Measurements from ENCODE around the gene TSPAN14.

Gene TSPAN14

DNA sequence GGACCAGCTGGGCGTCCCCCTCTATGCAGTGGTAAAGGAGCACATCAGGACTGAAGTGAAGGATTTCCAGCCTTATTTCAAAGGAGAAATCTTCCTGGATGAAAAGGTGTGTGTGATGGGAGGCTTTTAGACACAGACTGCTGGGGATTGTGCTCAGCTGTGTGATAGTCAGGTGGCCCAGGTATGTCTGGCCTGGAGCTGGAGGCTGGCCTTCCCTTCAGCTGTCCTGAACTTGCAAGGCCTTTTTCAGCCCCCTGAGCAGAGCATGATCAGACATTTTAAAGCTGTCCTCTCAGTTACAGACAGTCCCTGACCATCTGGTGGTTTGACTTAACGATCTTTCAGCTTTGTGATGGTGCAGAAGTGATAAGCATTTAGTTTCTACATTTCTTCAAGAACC, 28.2 kb upstream of the TSPAN14 start:
- DNase-seq, result no peak

DNA sequence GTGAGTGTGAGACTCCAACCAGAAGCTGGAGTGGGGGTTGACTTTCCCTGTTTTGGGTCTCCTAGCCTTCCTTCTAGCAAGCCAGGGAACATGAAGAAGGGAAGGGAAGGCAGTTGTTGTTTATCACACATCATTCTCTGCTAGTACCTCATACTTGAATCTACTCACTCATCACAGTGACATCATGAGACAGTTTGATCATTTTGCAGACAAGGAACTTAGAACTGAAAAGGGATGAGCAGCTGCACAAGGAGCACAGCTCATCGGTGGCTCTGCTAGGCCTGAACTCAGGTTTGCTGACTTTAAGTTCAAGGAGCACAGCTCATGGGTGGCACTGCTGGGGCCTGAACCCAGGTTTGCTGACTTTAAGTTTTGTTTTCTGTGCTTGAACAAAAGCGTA, 26.6 kb upstream of the TSPAN14 start:
- no peak for DNase-seq

DNA sequence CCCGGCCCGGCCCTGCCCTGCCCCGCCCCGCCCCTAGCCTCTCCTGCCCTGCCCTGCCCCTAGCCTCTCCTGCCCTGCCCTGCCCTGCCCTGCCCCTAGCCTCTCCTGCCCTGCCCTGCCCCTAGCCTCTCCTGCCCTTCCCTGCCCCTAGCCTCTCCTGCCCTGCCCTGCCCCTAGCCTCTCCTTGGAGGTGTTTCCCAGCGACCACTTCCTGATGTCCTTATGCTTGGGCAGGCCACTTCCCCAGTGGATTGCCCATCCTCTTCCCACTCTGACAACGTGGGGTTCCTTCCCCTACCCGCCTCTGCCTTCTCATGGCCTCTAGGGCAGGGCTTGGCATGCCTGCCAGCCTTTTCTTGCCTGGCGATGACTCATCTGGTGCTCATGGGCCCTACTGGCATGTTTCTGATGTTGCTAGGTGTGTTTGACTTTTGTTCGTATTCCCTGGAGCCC, 24.6 kb upstream of the TSPAN14 start:
- no peak for DNase-seq

DNA sequence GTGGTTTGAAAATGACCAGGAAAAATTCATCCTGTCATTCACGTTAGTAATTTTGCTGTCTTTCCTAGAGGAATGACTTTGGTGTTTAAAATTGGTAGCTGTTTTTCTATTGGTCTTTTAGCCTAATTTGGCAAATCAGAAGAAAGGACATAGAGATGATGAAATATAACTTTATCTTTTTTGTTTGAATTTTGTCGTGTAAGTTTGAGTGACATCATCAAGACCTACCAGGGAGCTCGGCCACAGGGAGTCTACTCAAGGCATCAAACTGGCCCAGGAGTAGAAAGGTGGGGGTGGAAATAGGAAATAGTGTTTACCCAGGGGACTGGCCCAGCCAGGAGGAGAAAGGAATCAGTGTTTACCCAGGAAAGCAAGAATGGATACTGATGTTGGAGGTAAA, 21.0 kb upstream of the TSPAN14 start:
- no peak for DNase-seq

DNA sequence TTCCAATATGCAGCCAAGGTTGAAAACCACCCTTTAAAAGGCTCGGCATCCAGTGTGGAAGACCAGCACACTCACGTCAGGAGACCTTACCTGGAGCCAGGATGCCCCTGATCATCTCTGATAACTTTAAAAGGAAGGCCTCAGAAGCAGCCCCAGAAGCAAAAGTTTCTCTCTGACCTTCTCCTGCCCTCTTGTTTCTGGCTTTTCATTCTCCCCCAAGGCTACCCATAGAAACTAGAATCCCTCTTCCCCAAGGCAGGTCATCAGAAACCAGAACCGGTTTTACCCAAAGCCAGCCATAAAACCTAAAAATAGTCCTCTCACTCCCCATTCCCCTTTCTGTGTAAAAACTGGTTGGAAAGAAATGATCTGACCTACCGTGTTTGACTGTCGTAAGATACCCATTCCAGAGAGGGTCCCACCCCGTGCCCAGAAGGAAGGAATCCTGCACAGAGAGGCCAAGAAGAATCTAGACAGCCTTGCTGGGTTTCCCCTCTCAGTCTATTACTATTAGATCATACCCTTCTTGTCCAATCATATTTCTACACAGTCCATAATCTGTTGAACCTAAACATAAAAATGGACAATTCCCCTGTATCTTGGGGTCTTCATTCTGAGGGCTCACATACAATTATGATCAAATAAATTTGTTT, 17.5 kb upstream of the TSPAN14 start:
- no peak for DNase-seq

DNA sequence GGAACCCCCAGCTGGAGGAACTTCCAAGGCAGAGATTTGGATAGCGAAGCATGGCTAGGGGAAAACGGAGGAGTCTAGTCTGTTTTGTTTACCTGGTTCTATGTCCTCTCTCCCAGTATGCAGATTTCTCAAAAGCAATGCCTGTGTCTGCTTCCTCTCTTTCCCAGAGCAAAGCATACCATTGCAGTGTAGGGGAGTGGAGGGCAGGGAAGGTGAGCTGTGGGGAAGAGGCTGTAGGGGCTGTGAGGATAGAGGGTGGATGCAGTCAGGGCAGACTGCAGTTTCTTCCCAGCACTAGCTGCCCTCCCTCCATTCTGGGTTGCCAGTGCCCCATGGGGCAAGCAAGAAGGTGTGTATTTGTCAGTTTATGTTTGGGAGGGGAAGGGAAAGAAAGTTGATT, 16.9 kb upstream of the TSPAN14 start:
- no peak for DNase-seq

DNA sequence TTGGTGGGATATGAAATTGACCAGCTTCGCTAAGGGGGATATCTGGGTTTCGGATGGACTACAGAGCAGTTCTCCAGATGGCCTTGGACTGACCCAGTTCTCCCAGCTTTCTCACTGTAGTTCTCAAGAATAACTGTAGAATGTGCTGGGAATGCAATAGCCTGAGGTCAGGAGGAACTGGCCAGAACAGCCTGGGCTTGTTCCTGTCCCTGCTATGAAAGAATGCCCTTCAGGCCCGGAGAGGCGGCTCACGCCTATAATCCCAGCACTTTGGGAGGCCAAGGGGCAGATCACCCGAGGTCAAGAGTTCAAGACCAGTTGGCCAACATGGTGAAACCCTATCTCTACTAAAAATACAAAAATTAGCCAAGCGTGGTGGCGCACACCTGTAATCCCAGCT, 12.3 kb upstream of the TSPAN14 start:
- DNase-seq, result no peak

DNA sequence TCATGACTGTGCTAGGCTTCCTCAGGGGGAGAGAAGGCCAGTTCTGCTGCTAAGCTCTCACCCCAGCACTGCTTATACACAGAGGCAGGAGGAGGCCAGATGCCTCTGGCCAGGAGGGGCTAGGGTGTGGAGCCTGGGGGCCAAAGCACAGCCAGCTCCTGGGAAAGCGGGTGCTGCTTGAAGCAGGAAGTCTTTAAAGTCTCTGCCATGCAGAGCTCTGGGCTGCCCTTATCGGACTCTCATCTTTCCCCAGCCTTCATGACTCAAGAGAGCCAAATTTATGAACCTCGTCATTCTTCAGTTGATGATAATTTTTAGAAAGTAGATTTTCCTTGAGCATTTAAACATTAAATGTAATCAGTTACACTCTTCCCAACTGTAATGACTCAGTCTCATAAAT, 11.2 kb upstream of the TSPAN14 start:
- DNase-seq, result no peak

DNA sequence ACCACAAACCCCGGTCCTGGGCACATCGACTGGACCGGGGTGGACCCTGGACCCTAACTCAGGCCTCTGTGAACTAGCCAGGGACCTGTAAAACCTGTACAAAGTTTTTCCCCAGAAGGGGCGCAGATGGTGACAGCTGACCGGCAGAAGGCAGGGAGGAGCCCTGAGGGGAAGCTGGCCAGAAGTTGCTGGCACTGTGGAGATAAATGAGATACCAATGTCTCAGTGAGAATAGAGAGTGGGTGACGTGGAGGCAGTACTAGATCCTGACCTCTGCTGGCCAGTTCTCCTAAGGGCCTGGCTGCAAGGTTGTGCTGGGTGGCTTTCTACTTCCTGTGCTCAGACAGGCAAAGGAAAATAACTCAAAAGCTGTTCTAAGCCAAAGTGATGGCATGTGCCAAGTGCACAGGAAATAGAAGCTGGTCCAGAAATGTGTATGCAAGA, 10.6 kb upstream of the TSPAN14 start:
- DNase-seq, result no peak

DNA sequence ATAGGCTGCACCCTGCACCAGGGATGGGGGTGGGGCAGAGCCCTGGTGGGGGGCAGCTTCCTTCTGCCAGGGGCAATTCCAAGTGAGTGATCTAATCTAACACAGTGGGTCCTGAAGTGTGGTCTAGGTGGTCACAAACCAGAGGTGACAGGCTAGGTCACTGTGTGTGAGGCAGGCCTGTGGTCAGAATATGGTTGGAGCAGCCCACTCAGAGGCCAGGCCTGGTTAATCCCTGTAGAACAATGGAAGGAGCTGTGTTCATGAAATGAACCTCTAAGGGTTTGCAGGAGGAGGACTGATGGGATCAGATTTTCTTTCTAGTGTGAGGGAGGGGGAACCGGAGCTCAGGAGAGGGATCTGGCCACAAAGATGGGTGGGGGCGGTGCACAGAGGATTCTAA, 10.0 kb upstream of the TSPAN14 start:
- DNase-seq, result no peak

DNA sequence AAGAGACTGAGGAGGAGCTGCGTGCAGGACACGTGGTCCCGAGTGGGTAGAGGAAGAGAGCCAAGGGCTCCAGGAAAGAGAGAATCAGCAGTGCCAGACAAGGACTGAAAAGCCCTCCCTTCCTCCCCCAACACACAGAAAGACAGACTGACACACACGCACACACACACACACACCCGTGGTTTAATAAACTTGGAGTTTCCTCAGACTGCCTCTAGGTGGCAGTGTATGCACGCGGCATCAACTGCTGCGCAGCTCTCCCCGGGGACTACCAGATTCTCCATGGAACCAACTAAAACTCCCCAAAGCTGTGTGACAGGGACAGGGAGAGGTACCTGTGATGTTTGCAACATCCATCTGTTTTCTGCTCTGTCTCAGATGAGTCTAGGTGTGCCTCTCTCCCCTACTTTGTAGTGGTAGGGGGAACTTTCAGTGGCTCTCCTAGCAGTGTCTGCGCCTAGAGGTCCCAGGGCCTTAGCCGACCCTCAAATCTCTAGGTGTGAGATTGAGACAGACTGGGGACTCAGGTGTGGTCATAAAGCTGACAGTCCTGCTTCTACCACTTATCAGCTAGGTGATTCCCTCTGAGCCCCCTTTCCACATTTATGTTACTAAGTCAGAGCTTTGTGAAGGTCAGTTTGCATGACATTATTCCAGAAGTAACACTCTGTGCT, 9.3 kb upstream of the TSPAN14 start:
- DNase-seq, result peak; percentile 70

DNA sequence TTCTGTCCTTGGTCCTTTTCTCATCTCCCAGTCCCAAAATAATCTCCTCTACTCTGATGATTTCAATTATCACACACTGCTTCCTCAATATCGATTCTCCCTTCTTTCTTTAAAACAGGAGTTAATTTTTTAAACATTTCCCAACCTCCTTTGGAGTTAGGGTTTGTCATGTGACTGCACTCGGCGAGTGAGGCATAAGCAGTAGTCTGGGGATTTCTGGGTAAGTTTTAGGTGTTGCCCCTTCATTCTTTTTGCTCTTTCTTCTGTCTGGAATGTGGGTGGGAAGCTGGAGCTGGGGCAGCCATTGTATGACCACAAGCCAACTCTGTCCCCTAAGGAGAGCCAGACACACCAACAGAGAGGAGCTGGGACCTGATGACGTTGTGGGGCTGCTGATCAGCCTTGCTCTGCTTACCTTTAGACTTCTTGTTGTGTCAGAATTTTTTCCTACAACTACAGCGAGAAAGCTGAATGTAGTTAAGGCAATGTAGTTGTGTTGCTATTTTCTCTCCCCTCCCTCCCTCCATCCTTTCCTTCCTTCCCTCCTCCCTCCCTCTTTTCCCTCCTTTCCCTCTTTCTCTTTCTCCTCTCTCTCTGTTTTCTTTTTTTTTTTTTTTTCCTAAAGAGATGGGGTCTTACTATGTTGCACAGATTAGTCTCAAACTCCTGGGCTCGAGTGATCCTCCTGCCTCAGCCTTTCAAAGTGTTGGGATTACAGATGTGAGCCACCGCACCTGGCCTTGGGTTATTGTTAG, 6.5 kb upstream of the TSPAN14 start:
- DNase-seq, result no peak

DNA sequence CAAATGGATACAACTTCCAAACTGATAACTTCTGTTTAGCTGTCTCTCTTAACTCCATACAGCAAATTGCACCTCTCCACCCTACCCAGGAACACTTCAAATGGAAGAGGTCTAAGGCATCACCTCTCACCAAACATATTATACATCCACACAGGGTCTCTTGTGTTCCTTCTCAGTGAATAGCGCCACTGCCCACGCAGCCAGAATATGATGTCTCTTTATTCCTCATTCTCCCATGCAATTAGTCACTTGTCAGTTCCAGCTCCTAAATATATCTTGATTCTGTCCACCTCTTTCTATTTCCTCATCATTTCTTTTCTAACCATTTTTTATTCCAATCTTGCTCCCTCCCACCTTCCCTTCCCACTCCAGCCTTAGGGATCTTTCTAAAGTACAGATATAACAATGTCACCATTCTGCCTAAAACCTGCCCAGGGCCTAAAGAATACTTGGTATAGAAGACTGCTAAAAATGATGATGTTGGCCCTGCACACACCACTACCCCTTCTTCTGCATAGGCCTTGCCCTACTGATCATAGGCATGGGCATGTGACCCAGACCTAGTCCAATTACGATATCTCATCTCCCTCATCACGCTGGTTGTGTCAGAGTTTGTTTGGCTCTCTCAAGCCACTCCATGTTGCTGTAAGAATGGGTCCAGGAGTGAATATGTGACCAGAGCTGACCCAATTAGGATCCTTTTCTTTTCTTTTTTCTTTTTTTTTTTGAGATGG, 5.7 kb upstream of the TSPAN14 start:
- DNase-seq, result no peak

DNA sequence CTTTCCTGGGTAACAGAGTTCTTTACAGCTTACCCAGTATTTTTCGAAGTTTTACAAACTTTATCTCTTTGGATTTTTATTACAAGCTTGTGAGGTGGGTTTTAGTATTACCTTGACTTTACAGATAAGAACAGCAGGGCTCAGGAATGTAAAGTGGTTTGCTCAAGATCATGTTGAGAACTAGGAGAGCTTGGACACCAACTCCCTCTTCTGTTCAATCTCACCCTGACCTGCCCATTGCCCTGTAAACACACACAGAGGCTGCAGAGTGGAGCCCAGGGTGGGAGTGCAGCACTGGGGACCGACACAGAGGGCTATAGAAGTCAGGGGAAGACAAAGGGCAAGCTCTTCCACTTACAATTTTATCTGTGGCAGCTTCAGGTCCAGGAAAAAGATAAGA, 4.6 kb upstream of the TSPAN14 start:
- DNase-seq, result no peak

DNA sequence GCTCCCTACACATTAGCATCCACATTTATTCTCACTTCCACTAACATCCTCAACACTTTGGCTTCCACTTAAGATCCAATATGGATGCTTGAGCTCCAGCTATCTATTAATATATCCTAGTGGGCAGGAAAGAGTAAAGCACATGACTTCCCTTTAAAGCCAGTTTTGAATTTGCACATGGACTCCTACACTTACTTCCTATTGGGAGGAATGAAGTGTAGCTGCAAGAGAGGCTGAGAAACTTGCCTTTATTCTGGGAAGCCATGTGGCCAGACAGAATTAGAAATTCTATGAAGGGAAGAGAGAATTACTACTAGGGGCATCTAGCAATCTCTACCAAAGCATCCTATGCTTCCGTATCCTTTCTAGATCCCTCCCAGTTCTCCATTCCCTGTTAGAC, 3.0 kb upstream of the TSPAN14 start:
- no peak for DNase-seq

DNA sequence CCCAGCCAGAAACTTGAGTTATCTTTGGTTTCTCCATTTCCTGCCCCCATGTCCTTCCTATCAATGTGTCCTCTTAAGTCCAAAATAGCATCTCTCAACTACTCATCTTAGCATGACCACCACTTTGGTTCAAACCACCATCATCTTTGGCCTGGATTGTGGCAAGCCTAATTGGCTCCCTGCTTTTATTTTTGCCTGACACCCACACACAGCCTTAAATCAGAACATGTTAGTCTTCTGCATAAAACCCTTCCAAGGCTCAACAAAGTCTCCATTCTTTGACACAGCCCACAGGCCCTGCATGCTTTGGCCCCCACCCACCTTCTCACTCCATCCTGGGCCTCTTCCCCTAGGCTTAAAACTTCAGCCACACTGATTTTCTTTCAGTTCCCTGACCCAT, 2.0 kb upstream of the TSPAN14 start:
- DNase-seq, result no peak

DNA sequence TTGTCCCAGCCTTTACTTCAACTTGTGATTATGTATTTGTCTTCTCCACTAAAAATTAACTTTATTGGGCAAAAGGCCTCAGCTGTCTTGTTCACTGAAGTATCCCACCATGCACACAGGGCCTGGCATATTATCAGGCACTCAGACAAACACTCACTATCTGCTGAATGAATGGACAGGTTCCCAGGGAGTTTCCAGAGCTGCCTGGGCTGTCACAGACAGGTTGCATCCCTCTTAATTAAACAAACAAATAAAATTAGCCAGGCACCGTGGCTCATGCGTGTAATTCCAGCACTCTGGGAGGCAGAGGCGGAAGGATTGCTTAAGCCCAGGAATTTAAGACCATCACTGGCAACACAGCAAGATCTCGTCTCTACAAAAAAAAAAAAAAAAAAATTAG, 1.5 kb upstream of the TSPAN14 start:
- DNase-seq, result no peak

DNA sequence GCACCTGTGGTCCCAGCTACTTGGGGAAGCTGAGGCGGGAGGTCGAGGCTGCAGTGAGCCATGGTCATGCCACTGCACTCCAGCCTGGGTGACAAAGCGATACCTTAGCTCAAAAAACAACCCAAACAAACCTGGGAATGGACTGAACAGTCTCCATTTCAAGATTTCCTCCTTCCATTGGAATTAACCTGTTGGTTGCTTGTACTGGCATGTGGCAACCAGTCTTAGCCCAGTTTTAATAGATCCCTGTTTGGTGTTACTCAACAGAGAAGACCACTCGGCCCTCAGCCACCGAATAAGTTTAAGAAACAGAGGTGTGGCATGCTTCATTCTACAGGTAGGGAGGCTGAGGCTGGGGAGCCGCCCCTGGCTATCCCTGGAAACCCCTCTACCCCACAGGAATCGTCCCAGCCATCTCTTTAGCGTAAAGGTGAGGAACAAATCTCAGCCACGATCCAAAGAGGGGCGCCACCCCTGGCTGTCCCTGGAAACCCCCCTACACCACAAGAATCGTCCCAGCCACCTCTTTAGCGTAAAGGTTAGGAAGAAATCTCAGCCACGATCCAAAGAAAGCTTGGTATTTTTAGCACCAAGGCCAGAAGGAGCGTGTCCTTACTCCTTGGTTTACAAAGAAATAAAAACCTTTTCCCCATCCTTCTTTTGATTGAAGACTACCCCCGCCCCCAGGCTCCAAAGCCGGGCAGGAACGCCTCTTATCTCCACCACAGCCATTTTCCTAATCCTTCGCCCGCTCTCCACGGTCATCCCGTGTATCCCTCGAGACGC, 861 bp upstream of the TSPAN14 start:
- no peak for DNase-seq

DNA sequence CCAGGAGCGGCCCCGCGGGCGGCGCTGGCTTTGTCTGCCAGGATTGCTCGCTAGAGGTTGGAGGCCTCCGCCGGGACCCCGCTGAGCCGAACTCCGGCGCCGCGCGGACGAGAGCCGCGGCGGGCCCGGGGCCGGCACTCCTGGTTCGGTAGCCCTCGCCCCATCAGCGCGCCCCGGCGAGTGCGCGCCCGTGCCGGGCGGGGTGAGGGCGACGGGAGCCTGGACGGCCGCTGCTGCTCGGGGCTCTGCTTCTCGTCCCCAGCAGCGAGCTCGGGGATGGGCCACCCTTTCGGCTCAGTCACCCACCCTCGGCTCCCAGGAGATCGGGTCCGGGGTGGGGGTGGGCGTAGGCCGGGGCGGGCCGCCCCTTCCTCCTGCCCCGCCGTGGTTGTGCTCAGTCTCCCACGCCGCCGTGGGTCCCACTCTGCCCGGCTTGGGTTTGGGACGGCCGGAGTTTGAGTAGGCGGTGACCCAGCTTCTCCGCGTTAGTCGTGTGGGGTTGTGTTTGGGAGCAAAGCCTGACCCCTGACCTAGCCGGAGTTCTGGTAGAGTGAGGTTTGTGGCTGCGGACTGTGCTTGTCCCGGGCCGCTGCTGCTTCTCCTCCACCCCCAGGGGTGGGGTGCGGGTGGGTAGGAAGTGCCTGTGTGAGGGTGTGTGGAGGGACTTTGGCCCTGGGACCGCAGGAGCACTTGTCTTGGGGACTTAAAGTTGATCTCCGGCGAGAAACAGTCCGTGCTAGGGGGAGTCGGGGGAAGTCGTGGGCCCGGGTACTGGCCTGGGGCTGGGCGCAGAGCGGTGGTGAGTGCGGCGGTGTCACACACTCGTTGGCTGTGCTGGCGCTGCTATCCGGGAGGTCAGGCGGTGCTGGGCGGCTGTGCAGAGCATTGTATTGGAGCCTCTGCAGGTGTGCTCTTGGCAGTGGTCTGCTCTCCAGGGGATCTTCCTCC, 677 bp downstream of the TSPAN14 start:
- DNase-seq, result no peak

DNA sequence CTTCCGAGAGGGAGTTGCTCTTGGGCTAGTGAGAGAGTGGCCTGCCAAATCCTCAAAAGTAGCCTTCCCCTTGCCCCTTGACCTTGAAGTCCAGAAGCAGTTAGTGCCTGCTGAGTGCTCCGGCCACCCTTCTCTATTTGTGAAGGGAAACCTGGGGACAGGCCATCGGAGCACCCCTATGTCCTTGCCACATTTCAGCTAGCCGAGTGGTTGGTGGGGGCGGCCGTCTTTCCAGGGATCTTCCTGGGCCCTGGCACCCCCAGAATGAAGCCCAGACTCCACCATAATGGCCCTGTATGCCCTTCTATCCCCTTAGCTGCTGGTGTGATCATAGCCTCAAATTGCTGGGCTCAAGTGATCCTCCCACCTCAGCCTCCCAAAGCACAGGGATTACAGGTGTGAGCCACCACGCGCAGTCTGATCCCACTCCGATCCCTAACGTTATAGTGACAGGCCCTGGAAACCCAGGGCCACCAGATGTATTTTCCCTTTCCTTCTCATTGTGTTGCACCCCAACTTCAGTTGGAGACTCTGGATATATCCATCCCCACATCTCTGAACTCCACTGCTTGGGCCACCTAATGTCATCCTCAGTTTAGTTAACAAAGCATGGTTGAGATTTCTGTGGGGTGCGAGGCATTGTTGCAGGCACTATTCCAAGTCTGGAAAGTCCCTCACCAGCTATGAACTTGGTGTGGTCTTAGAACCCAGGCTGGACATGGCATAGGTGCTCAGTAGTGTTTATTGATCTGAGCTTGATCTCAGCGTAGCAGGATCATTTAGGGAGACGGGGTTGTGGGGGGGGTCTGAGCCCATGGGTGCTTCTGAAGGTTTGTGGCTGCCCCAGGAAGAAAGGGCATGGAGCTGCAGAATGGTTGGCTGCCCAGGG, 1.6 kb downstream of the TSPAN14 start:
- no peak for DNase-seq

Measured in HCEC 1CT (cell line).